ENCODE measurements around the gene FBXW4. TPM values are rescaled to one million over a fixed set of nuclear protein-coding genes. Genes with fewer than 3 reads are reported as not detected.

The FBXW4 gene
- total RNA-seq, 2 experiments from 2014 or later: 36.3 to 37.1 TPM

DNA sequence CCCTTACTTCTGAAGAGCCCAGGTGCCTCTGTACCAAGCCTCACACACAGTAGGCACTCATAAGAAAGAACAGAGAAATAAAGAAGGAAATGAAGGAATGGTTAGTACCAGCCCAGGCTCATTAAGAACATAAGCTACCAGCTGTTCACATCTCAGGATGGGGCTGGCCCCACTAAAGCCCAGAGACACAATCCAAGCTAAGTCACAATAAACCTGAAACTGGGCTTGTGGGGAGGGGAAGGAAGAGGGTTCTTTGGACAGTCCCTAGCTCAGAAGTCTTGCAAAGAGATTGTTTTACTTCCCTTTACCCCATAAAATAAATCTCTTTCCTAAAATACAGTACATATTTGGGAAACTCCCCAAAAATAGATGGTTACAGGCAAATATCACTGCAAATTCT lies 24.3 kb downstream of the FBXW4 start:
- peaks cover 42% of the 10 kb centered on the region for H3K36me3 Mint-ChIP-seq
- H3K4me1 Mint-ChIP-seq (ENCODE audit: low read depth): no peaks in the 10 kb centered on the region
- DNase-seq: no peak
- POLR2A ChIA-PET: no interaction called here
- no peak overlapping the region for H3K4me3 Mint-ChIP-seq
- no peak overlapping the region for H3K27ac Mint-ChIP-seq
- no peaks in the 10 kb centered on the region for H3K9me3 Mint-ChIP-seq
- H3K27me3 Mint-ChIP-seq: no peaks in the 10 kb centered on the region
- CTCF ChIA-PET: interaction anchor here (1.1 kb wide), 1 partner anchor 111 kb away, joined by 3 read pairs; no protein-coding TSS in a partner anchor
- intact Hi-C loops (cut with micrococcal nuclease): no loop called here

- CTCF ChIA-PET: no interaction called here
Observed at GRCh38 chr10:101669181-101669580, 25.8 kb downstream of the FBXW4 start.

GRCh38 chr10:101668566-101668965 lies 26.4 kb downstream of the FBXW4 start:
- ChIA-PET CTCF (interaction anchor here (1.2 to 1.7 kb wide), 2 partner anchors 66 to 112 kb away, joined by 3 to 6 read pairs; no protein-coding TSS in a partner anchor), POLR2A (no interaction called here)
- peaks cover 40% of the 10 kb centered on the region for H3K36me3 Mint-ChIP-seq
- intact Hi-C loops (cut with micrococcal nuclease): no loop called here
- H3K27ac Mint-ChIP-seq: no peak overlapping the region
- H3K9me3 Mint-ChIP-seq: no peaks in the 10 kb centered on the region
- H3K4me3 Mint-ChIP-seq: no peak overlapping the region
- no peak for DNase-seq
- H3K27me3 Mint-ChIP-seq: no peaks in the 10 kb centered on the region
- no peaks in the 10 kb centered on the region for H3K4me1 Mint-ChIP-seq (ENCODE audit: low read depth)

More at GRCh38 chr10:101669181-101669580, 25.8 kb downstream of the FBXW4 start:
- Mint-ChIP-seq H3K4me1 (ENCODE audit: low read depth) (no peaks in the 10 kb centered on the region), H3K36me3 (peaks cover 40% of the 10 kb centered on the region), H3K4me3 (no peak overlapping the region), H3K27me3 (no peaks in the 10 kb centered on the region), H3K27ac (no peak overlapping the region), H3K9me3 (no peaks in the 10 kb centered on the region)
- POLR2A ChIA-PET: no interaction called here
- DNase-seq: no peak
- intact Hi-C loops (cut with micrococcal nuclease): no loop called here

- Mint-ChIP-seq H3K27ac (no peak overlapping the region), H3K36me3 (peaks cover 33% of the 10 kb centered on the region), H3K4me1 (ENCODE audit: low read depth) (no peaks in the 10 kb centered on the region), H3K4me3 (no peak overlapping the region), H3K9me3 (no peaks in the 10 kb centered on the region), H3K27me3 (no peaks in the 10 kb centered on the region)
- ChIA-PET CTCF (interaction anchor here (1.6 kb wide), 1 partner anchor 95 kb away, joined by 3 read pairs; no protein-coding TSS in a partner anchor), POLR2A (no interaction called here)
- intact Hi-C loops (cut with micrococcal nuclease): no loop called here
- no peak for DNase-seq
Observed at GRCh38 chr10:101666083-101666482, 28.9 kb downstream of the FBXW4 start.

DNA sequence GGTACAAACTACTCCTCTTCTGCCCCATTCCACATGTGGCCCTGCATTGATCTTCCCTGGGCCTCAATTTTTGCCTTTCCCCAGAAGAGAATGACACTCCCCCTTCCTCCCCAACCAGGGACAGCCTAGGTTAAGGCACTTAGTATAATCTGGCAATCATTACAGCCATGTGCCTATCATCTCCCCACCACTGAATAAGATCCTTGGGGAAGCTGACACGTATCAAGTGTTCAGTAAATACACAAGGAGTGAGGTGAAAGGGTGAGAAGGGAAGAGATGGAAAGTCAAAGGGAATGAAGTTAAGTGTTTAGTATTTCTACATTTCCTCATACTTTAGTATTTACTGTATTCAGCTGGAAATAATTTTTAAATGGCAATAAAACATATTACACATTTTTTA lies 31.9 kb downstream of the FBXW4 start:
- no peaks in the 10 kb centered on the region for H3K4me1 Mint-ChIP-seq (ENCODE audit: low read depth)
- no peak overlapping the region for H3K27ac Mint-ChIP-seq
- no peaks in the 10 kb centered on the region for H3K9me3 Mint-ChIP-seq
- no peak for DNase-seq
- no peak overlapping the region for H3K4me3 Mint-ChIP-seq
- ChIA-PET POLR2A (interaction anchor here (0.8 kb wide), 1 partner anchor 11 kb away, joined by 3 read pairs; no protein-coding TSS in a partner anchor), CTCF (no interaction called here)
- peaks cover 21% of the 10 kb centered on the region for H3K36me3 Mint-ChIP-seq
- no peaks in the 10 kb centered on the region for H3K27me3 Mint-ChIP-seq
- intact Hi-C loops (cut with micrococcal nuclease): no loop called here

DNA sequence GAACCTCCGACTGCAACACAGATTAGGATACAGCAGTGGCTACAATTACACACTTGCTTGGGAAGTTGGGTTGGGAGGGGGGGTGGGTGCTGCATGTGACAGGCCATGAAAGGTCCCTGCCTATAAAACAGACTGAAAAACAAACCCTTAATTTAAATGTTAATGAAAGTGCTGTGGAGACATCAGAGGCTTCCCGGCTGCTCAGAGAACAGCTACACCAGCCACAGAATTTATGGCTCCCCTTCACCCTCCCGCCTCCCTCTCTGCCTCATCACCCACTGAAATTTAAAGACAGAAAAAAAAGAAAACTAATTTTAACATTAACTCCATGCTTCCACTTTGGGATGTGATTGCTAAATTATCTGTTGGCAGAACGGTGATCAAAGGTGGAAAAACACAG lies 34.7 kb downstream of the FBXW4 start:
- DNase-seq: no peak
- Mint-ChIP-seq H3K27ac (no peak overlapping the region), H3K4me1 (ENCODE audit: low read depth) (no peaks in the 10 kb centered on the region), H3K27me3 (no peaks in the 10 kb centered on the region), H3K9me3 (no peaks in the 10 kb centered on the region), H3K4me3 (no peak overlapping the region), H3K36me3 (peaks cover 17% of the 10 kb centered on the region)
- ChIA-PET CTCF (no interaction called here), POLR2A (no interaction called here)
- intact Hi-C loops (cut with micrococcal nuclease): no loop called here

DNA sequence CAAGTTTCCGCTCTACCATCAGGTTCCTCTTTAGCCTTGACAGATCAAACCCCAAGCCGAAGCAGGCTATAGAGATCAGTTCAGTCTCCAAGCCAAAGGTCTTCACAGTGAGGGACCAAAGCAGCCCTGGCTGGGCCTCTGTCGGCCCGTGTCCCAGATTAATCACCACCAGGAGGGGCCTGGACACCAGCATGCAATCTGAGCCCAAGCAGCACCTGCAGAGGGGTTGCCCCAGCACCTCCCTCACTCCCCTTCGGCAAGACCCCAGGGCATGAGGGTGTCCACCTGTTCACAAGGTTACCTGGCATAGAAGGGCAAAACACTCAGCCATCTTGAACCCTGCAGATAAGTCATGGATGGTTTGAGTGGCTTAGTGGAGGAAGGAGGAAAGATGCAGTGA lies 36.0 kb downstream of the FBXW4 start:
- intact Hi-C loops (cut with micrococcal nuclease): no loop called here
- POLR2A ChIA-PET: no interaction called here
- no peaks in the 10 kb centered on the region for H3K9me3 Mint-ChIP-seq
- peaks cover 15% of the 10 kb centered on the region for H3K36me3 Mint-ChIP-seq
- H3K27ac Mint-ChIP-seq: no peak overlapping the region
- no peak for DNase-seq
- H3K4me3 Mint-ChIP-seq: no peak overlapping the region
- H3K4me1 Mint-ChIP-seq (ENCODE audit: low read depth): no peaks in the 10 kb centered on the region
- no peaks in the 10 kb centered on the region for H3K27me3 Mint-ChIP-seq
- CTCF ChIA-PET: no interaction called here

DNA sequence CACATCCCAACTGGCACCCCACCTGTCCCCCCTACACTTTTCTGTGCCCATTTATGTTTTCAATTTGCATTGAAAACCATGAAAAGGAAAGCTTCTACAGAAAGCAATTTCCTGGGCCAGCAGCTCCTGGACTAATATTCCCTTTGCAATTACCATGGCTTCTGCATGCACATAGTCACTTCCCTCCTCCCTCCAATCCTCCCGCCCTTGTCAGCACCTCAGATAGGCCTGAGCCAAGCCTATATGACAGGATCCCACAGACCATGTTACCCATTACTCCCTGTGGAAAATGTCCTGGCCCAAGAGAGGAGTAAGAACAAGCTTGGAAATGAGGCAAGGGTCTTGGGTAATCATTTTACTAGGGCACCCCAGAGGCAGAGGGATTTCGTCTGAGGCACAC lies 38.1 kb downstream of the FBXW4 start:
- Mint-ChIP-seq H3K9me3 (no peaks in the 10 kb centered on the region), H3K27ac (no peak overlapping the region), H3K27me3 (no peaks in the 10 kb centered on the region), H3K36me3 (peaks cover 8% of the 10 kb centered on the region), H3K4me3 (no peak overlapping the region), H3K4me1 (ENCODE audit: low read depth) (no peaks in the 10 kb centered on the region)
- intact Hi-C loops (cut with micrococcal nuclease): no loop called here
- ChIA-PET CTCF (interaction anchor here (1.5 kb wide), 1 partner anchor 54 kb away, joined by 5 read pairs; no protein-coding TSS in a partner anchor), POLR2A (no interaction called here)
- no peak for DNase-seq

DNA sequence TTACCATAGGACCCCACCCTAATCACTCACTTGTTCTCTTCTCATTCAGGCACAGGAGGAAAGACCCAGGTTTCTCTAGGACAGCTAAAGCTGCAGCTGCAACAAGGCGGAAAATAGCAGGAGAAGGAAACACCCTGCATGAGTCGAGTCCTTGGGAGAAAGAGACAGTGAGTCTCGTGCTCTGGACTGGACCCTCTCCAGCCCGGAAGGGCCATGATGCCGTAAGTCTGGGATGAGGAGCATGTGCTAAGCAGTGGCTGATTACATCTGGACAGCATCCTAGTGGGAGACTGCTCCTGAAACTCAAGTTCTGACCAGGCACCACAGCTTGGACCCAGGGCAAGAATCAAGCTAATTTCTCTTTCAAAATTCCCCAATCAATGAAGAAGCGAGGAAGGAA lies 39.4 kb downstream of the FBXW4 start:
- CTCF ChIA-PET: interaction anchor here (1.6 kb wide), 1 partner anchor 354 kb away, joined by 4 read pairs; no protein-coding TSS in a partner anchor
- no peak overlapping the region for H3K27ac Mint-ChIP-seq
- POLR2A ChIA-PET: no interaction called here

DNA sequence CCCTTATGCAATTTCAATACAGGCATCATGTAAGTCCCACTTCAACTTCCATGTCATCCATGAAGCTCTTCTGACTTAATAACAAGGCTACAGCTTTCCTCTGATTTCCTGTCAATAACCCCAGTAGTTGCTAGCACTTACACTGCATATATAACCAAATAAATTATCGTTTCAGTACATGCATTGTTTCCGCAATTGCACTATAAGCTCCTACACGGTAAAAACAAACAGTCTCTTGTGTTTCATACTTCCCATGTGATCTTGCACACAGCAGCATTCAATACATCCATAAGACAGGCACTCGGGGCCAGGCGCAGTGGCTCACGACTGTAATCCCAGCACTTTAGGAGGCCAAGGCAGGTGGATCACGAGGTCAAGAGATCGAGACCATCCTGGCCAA lies 41.4 kb downstream of the FBXW4 start:
- DNase-seq: no peak
- H3K27ac Mint-ChIP-seq: no peak overlapping the region
- no peaks in the 10 kb centered on the region for H3K9me3 Mint-ChIP-seq
- no peaks in the 10 kb centered on the region for H3K27me3 Mint-ChIP-seq
- ChIA-PET POLR2A (no interaction called here), CTCF (interaction anchor here (0.6 kb wide), 1 partner anchor 111 kb away, joined by 4 read pairs; no protein-coding TSS in a partner anchor)
- intact Hi-C loops (cut with micrococcal nuclease): no loop called here
- H3K4me3 Mint-ChIP-seq: no peak overlapping the region
- peaks cover 11% of the 10 kb centered on the region for H3K36me3 Mint-ChIP-seq
- H3K4me1 Mint-ChIP-seq (ENCODE audit: low read depth): no peaks in the 10 kb centered on the region

More for the DNA sequence above, 39.4 kb downstream of the FBXW4 start:
- no peak for DNase-seq
- Mint-ChIP-seq H3K9me3 (no peaks in the 10 kb centered on the region), H3K4me1 (ENCODE audit: low read depth) (no peaks in the 10 kb centered on the region), H3K4me3 (no peak overlapping the region), H3K36me3 (peaks cover 8% of the 10 kb centered on the region), H3K27me3 (no peaks in the 10 kb centered on the region)
- intact Hi-C loops (cut with micrococcal nuclease): no loop called here

- no peak for DNase-seq
- CTCF ChIA-PET: no interaction called here
- H3K27ac Mint-ChIP-seq: no peak overlapping the region
- intact Hi-C loops (cut with micrococcal nuclease): no loop called here
- POLR2A ChIA-PET: no interaction called here
- H3K36me3 Mint-ChIP-seq: peaks cover 5% of the 10 kb centered on the region
- no peaks in the 10 kb centered on the region for H3K4me1 Mint-ChIP-seq (ENCODE audit: low read depth)
- H3K9me3 Mint-ChIP-seq: no peaks in the 10 kb centered on the region
- H3K27me3 Mint-ChIP-seq: no peaks in the 10 kb centered on the region
- no peak overlapping the region for H3K4me3 Mint-ChIP-seq
Observed at GRCh38 chr10:101651336-101651735, 43.6 kb downstream of the FBXW4 start.

DNA sequence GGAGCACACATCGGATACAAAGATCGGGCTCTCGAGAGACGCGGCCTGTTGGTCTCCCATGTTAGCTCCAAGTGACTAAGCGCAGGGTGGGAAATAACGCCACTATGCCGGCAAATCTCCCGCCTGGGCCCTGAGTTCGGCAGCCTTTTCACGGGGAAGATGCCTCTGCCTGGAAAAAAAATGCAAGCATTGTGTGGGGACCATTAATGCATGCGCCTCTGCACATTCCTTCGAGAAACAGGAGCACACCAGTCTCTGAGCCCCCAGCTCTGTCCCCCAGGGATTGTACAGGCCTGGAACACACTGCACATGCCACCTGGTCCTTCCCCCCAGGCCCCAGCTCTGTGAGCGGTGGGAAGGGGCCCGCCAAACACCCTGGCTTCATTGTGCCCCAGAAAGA lies 44.1 kb downstream of the FBXW4 start:
- Mint-ChIP-seq H3K27me3 (no peaks in the 10 kb centered on the region), H3K9me3 (no peaks in the 10 kb centered on the region), H3K27ac (no peak overlapping the region), H3K4me1 (ENCODE audit: low read depth) (no peaks in the 10 kb centered on the region), H3K4me3 (no peak overlapping the region), H3K36me3 (peaks cover 5% of the 10 kb centered on the region)
- no peak for DNase-seq
- ChIA-PET CTCF (no interaction called here), POLR2A (no interaction called here)
- intact Hi-C loops (cut with micrococcal nuclease): no loop called here

DNA sequence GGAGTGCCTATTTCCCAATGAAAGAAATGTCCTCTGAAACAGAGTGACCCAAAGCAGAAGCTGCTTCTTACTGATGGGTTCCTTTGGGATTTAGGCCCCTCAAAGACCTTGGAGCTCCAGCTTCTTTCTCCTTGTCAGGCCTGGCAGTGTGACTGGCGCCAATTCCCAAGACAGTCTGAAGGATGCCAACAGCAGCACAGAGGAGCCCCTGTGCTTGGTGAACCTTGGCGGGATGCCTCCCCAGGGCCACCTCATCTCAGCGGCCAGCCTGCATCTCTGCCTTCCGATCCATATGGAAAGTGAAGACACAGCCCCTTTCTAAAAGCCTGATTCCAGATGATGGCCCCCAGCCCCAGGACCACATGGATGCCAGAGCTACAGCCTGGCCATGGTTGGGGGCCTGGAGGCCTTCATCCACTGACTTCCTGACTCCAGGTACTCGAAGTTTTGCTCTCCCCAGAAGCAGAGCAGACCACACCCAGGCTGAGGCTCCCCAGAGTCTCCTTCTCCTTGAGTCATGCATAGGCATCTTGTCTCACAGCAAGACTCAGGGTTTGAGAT lies 45.4 kb downstream of the FBXW4 start:
- H3K36me3 Mint-ChIP-seq: peaks cover 5% of the 10 kb centered on the region
- intact Hi-C loops (cut with micrococcal nuclease): no loop called here
- ChIA-PET POLR2A (no interaction called here), CTCF (interaction anchor here (1.1 kb wide), 1 partner anchor 79 kb away, joined by 3 read pairs; no protein-coding TSS in a partner anchor)
- no peak overlapping the region for H3K27ac Mint-ChIP-seq
- no peaks in the 10 kb centered on the region for H3K9me3 Mint-ChIP-seq
- H3K4me3 Mint-ChIP-seq: no peak overlapping the region
- no peak for DNase-seq
- no peaks in the 10 kb centered on the region for H3K27me3 Mint-ChIP-seq
- no peaks in the 10 kb centered on the region for H3K4me1 Mint-ChIP-seq (ENCODE audit: low read depth)
